Astrocyte (in vitro differentiated cells and primary cell): ENCODE data around the gene SPNS3.

Experiments
- EZH2 ChIP-seq: IDR thresholded peaks from 2 replicates; pipeline ENCODE4 v1.6.1; 2012; ENCODE audit warnings: mild to moderate bottlenecking, low read length, inconsistent platforms; ENCODE audit not compliant: insufficient read depth
- TF ChIP-seq, protein P1 (sequence below): IDR thresholded peaks from 2 replicates; pipeline ENCODE4 v1.5.1; 2011; ENCODE audit warnings: low read depth, mild to moderate bottlenecking, inconsistent platforms, low read length, moderate library complexity; ENCODE audit not compliant: insufficient read depth

DNA sequence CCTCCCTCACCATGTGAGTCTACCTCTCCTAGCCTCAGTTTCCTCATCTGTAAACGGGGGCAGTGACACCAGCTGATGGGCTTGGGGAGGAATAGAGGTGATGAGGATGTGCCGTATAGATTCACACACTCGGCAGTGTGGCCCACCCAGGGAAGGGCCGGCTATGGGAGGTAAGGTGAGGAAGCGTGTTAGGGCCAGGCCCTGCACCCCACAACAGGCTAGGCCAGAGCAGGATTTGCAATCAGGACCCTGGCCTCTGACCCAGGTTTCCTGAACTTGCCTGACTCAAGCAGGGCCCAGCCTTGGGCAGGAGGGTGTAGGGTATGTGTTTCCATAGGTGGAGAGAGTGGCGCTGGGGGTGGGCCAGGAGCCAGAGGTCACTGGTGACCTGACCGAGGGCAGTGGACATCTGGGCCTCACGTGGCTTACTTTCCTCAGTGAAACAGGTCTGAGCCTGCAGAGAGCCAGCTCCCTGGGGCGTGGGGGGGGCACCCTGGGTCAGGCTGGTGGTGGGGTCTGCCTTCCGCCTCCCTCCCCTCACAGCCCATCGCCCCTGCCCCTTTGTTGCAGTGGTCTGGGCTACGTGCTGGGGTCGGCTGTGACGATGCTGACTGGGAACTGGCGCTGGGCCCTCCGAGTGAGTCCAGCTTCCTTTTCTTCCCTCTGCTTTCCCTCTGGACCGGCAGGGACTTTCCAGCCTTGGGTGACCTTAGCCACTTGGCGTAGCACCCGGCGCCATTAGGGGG, 12.8 kb downstream of the SPNS3 start:
- TF ChIP-seq, protein P1, sequence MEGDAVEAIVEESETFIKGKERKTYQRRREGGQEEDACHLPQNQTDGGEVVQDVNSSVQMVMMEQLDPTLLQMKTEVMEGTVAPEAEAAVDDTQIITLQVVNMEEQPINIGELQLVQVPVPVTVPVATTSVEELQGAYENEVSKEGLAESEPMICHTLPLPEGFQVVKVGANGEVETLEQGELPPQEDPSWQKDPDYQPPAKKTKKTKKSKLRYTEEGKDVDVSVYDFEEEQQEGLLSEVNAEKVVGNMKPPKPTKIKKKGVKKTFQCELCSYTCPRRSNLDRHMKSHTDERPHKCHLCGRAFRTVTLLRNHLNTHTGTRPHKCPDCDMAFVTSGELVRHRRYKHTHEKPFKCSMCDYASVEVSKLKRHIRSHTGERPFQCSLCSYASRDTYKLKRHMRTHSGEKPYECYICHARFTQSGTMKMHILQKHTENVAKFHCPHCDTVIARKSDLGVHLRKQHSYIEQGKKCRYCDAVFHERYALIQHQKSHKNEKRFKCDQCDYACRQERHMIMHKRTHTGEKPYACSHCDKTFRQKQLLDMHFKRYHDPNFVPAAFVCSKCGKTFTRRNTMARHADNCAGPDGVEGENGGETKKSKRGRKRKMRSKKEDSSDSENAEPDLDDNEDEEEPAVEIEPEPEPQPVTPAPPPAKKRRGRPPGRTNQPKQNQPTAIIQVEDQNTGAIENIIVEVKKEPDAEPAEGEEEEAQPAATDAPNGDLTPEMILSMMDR: no peak
- no peak for TF ChIP-seq EZH2
